Neural progenitor cell (in vitro differentiated cells): ENCODE results near the gene ING5.

Source experiments
- CTCF ChIP-seq: fragments of 200-600 bp; sonication (generic); IDR thresholded peaks from 2 replicates; pipeline ENCODE4 v1.5.1; 2017; ENCODE audit warnings: antibody characterized with exemption, mild to moderate bottlenecking
- EZH2phosphoT487 ChIP-seq: fragments of 200-600 bp; sonication (generic); IDR thresholded peaks from 2 replicates; pipeline ENCODE4 v1.6.1; 2017; ENCODE audit warnings: antibody characterized with exemption

- TF ChIP-seq CTCF = no peak
- TF ChIP-seq EZH2phosphoT487 = no peak
Observed at GRCh38 chr2:241657786-241658254, 44.0 kb upstream of the ING5 start.
